HG03469 (cell line): Measurements from ENCODE around the gene IRS1.

Source experiments
- ATAC-seq: cut with Tn5 transposase; IDR thresholded peaks from one replicate; pipeline ENCODE4 v1.9.1; 2021; ENCODE audit warnings: mild to moderate bottlenecking, moderate library complexity, moderate number of reproducible peaks; ENCODE audit not compliant: unreplicated experiment

Gene IRS1

DNA sequence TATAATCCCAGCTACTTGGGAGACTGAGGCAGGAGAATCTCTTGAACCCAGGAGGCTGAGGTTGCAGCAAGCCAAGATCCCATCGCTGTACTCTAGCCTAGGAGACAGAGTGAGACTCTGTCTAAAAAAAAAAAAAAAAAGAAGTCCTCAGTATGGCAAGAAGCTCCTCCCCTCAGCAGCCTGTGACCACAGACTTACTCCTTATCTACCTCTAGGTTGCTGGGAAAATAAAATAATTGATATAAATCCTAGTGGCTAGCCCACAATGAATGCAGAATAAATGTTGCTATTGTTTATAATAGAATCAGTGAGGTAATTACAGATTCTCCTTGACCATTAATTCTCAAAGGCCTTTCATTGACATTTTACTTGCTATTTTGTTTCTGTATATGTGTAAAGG is 70.6 kb downstream of the IRS1 start:
- ATAC-seq, result no peak

DNA sequence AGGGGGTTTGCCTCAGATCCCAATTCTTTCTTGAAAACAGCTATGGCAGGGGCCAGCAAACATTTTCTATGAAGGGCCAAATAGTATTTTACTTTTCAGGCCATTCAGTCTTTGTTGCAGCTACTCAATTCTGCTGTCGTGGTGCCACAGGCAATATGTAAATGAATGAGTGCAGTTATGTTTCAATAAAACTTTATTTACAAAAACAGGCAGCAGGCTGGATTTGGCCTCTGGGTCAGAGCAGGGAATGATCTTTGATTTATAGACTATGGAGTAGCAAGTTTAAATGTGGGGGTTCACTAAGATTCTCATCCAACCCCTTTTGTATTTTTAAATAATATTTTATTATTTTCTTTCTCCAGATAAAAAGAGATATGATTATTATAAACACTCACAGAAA is 72.4 kb downstream of the IRS1 start:
- ATAC-seq, result no peak

DNA sequence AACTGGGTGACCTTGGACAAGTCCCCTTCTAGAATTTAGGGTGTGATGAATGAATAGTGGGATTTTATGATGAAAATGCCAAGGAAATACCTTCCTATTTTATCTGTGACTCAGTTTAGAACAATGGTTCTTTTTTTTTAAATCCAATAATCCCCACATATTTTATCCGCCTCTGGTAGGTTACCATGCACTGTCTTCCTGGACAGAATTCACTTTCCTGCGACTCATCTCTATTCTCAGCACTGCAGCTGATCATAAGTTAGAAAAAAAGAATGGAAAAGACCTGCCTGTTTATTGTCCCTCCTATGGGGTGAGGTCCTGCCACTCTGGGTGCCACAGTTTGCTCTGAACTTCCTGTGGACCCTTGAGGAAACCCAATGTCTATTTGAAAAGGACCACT is 73.1 kb downstream of the IRS1 start:
- no peak for ATAC-seq

DNA sequence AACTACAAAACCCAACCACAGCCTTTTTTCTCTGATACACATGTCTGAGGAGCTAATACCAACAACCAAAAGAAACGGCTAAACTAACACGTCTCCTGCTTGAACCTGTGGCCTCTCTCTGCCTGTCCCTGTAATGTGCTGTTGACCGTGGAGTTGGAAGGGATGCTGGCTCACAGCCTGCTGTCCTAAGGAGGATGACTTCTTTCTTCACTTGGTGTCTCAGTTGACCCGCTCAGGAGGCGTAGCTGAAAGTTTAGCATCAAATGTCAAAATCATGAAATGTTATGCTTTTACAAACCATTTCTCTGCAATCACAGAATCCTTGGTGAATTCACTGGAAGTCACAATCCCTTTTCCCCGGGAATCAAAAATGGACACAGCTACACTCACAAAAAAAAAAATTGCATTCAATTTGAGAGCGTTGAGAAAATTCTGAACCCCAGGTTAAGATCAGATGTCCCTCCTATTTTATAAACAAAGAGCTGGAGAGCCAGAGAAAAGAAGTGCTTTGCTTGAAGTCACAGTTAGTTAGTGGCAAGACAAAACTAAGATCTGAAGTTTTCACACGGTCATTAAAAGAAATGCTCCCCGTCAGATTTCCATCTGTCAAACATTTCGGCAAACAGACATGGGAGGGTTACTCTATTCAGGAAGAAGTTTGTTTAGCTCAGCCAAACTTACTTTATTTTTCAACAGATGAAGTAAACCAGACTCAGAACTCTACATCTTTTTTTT is 74.3 kb downstream of the IRS1 start:
- no peak for ATAC-seq

DNA sequence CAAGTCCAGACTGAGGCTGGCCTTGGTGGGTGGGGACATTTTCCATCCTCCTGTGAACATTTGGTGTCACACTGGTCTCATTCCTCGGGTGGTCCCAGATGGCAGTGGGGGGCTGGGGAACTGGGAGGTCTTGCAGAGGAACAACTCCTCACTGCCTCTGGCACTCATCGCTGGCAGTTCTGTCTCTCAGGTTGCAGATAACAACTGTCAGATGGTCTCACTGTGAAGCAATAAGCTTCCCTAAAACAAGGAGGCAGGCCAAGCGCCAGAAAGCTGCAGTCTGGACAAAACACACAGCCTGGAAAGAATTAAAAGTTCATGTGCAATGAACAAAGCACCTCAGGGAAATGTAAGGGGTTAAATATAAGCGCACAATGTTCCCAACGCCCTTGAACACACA is 78.1 kb downstream of the IRS1 start:
- ATAC-seq, result no peak

DNA sequence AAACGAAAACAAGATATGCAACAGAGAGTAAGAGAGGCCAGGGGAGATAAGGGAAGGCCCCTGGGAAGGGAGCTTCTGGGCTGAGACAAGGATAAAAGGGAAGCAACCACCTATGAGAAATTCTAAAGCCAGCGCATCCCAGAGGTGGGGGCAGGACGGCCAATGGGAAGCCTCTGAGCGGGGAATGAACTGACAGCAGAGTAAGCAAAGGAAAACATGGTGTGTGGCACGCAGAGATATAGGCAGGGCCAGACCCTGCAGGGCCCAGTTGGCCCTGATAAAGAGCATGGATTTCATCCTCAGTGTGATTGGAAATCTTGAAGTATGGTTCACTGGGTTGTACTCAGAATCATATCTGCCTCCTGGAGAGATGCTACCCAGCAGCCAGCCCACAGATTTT is 78.7 kb downstream of the IRS1 start:
- ATAC-seq, result no peak

DNA sequence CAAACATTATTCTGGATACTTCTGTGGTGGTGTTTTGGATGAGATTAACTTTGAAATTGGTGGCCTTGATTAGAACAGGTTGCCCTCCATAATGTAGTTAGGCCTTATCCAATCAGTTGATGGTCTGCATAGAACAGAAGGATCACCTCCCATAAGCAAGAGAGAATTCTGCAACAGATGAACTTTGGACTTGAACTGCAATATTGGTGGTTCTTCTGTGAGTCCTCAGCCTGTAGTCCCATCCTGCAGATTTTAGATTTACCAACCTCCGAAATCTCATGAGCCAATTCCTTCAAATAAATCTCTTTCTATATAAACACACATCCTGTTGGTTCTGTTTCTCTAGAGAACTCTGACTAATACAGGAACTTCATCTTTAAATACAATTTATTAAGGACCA is 81.9 kb downstream of the IRS1 start:
- ATAC-seq, result no peak

DNA sequence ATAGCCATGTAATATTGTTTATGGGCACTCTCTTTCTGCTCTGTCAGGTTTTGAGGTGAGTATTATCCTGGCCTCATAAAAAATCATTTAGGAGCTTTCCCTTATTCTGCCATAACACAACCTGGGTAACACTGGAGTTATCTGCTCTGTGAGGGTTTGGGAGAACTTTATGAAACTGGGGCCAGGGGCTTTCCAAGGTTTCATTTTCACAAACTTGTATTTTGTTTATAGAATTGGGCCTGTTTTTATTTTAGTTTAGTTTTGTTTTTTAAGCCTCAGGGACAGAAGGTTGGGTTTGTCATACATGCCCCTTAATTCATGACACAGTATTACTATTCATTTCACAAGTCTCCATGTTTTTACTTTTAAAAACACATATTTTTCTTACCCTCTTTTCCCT is 83.5 kb downstream of the IRS1 start:
- peak; percentile 42 for ATAC-seq

DNA sequence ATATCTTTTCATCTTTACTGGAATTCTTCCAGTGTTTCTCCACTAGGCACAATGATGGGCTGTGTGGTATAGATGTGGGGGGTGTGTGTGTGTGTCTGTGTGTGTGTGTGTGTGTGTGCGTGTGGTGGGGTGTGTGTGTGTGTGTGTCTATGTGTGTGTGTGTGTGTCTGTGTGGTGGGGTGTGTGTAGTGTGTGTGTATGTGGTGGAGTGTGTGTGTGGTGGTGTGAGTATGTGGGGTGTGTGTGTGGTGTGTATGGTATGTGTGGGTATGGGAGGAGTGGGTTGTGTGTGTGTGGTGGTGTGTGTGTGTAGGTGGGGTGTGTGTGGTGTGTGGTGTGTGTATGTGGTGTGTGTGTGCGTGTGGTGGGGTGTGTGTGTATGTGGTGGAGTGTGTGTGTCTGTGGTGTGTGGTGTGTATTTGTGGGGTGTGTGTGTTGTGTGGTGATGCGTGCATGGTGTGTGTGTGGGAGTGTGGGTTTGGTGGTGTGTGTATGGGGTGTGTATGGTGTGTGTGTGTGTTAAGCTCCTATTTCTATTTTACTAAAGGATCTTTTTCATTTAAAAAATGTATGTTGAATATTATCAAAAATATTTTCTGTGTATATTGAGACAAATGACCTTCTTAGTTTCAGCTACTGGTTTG is 84.2 kb downstream of the IRS1 start:
- ATAC-seq, result no peak

DNA sequence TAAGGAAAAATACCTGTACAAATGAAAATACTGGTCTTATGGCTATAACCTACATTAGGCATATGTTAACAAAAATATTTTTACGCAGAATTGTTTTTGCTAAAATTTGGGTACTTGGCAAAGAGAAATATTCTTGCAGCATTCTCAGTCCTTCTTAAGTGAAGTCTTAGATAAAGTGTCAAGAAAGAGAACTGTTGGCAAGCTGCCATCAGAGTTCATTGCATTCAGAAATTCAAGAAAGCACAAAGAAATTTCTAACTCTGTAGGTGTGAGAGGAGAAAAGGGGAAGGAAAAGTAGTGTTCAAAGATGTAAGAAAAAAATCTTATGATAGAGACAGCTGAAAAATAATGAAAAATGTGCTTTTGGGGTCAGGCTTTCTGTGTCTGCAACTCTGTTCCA is 86.7 kb downstream of the IRS1 start:
- ATAC-seq, result no peak

DNA sequence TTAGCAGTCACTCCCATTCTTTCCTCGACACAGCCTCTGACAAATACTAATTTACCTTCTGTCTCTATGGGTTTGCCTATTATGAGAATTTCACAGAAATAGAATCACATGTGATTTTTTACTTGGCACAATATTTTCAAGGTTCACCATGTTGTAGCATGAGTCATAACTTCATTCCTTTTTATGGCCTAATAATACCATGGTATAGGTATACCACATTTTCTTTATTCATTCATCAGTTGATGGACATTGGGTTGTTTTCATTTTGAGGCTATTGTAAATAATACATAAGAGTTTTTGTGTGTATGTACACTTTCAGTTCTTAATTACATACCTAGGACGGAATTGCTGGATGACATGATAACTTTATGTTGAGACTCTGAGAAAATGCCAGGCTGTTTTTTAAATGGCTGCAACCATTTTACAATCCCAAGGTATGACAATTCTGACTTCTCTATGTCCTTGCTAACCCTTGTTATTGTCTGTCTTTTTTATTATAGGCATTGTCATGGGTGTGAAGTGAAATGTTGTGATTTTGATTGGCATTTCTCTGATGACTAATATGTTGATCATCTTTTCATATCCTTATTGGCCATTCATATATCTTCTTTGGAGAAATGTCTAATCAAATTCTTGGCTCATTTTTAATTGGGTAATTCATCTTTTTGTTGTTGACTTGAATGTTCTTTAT is 87.9 kb downstream of the IRS1 start:
- ATAC-seq, result no peak

DNA sequence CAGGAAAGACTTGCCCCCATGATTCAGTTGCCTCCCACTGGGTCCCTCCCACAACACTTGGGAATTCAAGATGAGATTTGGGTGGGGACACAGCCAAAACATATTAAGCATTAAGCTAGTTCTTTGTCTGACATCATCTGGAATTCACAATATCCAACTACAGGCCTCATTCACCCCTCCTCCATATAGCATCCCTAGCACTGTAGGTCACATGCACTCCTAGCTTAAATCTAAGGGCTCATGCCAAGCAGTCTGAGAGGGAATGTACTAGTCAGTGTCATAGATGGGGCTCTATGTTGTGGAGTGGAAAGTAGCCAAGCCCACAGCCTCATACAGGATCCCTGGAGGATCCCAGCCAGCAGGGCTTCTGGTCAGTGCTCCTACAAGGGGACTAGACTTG is 92.1 kb downstream of the IRS1 start:
- no peak for ATAC-seq

DNA sequence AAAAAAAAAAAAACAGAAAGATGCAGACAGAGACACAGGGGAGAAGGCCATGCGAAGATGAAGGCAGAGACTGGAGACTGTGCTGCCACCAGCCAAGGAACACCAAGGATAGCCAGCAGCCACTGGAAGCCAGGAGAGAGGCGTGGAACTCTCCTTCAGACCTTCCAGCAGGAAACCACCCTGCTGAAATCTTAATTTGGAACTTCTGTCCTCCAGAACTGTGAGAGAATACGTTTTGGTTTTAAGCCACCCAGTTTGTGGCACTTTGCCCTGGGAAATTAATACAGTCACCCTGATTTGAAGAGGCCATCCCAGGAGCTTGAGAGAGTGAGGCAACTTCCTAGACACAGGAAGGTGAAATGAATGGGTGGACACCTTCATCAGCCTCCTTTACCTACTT is 93.7 kb downstream of the IRS1 start:
- no peak for ATAC-seq

DNA sequence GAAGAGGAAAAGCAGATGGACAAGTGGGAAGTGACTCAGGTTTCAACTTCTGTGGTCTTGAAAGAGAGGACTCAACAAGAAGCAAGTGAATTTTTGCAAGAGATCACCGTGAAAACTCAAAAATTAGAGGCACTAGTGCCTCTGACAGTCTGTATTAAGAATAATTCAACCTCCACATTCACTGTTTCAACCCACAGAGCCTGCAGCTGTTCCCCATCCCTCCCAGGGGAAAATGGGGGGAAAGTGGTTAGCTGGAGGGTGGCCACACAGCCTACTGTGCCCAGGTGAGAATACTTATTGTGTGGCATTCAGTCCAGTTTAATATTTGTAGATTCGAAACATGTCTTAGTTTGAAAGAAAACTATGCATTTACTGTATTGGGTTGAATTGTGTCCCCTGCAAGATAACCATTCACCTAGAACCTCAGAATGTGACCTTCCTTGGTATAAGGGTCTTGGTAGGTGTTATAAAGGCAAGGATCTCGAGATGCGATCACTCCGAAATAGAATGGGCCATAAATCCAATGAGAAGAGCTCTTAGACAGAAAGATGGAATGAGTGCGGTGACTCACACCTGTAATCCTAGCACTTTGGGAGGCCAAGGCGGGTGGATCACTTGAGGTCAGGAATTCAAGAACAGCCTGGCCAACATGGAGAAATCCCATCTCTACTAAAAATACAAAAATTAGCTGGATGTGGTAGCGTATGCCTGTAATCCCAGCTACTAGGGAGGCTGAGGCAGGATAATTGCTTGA is 94.3 kb downstream of the IRS1 start:
- no peak for ATAC-seq

DNA sequence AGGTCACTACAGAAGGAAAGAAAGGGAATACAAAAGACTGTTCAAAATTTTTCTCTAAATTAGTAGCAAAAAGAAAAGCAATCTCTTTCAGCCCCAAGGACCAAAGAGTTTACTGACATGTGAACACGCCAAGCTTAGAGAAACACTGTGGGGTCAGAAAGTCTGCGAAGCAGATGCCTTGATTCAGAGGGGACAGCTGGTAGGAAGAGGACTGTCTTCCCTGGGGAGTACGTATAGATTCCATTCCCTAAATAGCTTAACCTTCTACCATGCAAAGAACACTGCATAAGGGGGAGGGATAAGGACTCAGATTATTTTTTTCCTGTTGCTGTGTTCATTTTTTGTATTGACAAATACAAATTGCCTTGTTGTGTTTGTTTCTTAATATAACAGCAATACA is 96.1 kb downstream of the IRS1 start:
- no peak for ATAC-seq

DNA sequence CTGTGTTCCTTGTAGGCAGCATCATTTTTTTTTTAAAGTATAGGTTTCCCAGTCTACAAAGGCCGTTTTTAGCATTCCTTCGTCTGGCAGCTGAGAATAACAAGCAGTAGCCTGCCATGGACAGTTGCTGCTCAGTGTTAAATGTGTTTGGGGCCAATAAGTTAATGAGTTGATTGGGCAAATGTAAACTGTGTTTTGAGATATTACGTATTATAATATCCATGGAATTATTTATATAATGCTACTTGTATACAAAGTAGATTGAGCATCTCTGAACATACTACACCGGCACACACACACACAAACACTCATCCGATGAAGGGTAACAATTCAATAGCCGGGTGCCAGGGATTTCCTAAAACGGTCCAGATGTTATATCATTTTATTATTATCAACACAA is 97.2 kb downstream of the IRS1 start:
- ATAC-seq, result no peak

DNA sequence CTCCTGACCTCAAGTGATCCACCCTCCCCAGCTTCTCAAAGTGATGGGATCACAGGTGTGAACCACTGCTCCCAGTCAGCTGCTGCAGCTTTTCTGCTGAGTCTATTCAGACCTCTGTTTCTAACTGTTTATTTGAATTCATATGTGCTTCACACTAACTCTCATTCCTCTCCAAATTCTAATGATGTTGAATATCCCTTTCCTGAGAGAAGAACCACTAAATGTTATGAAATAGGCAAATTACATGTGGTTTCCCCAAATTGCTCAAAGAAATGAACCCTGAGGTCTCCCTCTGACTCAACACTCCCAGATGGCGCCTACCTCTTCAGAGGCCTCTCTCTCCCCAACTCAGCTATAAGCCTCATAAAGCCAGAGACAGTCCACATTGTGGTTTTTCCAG is 98.6 kb downstream of the IRS1 start:
- ATAC-seq, result peak; percentile 58

DNA sequence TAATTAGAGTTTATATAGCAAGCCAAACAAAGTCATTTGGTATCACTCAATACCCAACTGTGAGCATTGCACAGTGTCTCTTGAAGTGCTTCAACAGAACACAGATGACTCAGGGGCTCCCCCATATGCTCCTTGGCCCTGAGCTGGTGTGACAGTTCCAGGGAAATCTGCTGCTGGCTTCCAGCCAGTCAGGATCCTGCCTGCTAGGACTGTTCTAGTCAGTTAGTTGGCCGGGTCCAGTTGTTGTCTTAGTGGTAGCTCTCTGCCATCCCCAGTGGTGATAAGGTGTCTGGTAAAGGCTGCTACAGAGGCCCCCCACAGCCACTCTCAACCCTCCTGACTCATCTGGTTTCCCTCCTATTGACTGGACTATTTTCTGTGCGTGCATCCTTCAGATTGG is 100.3 kb downstream of the IRS1 start:
- no peak for ATAC-seq

DNA sequence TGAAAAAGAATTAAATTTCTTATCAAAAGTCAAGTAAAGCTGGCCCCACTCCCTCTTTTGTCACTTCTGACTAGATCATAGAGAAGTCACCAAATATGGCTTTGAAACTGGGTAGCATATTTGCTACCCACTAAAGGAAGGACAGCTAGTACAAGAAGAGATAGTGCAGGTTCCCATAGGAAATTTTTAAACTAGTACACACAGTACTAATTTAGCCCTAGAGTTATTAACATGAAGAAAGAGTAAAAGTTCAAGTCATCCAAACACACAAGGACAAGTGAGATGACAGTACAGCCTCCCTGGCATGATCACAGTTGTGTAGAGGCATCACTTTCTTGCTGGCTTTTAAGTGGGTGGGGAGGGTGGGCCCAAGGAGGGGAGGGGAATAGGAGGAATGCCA is 100.9 kb downstream of the IRS1 start:
- ATAC-seq, result no peak

DNA sequence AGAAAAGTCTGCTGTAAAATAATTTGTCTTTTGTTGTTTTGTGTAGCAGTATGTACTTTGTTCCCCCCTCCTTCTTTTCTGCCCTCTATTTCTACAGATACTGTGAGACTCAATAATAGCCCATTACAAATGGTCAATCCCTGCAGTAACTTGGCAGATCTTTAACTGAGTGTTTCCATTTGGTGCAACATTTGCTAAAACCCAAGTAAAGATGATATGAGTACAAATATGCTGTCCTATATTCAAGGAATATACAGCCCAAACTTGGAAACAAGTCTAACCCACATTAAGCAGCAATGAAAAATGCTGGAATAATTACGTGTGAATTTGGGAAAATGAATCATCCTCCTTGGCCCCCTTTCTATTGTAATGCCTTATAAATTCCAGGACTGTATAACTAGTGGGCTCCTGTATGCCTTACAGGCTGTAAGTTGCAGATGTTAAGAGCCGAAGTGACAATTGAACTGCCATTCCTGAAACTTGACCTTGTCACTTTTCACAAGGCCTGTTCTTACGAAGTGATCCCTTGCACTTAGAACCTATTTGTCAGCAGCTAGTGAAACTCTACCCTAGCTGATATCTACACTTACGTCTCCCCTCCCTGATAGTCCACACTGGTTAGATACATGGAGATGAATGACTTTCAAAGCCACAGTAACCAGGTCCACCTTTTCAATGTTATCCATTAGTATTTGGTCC is 104.9 kb downstream of the IRS1 start:
- ATAC-seq, result no peak

DNA sequence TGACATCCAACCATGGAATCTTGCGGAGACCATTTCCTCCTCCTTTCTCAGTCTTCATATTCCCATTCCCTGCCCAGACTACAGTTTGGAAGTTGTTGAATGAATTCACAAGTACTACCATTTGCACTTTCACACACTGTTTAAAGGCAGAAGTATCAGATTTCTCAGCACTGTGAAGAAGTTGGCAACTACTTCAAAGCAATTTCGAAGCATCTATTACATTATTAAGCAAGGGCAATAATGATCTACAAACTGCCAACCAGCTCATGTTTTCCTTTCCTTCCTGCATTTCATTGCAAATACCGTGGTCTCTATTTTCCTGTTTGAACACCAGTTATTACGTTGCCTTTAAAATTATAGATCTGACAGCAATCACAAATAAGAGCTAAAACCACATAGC is 105.5 kb downstream of the IRS1 start:
- no peak for ATAC-seq
